ENCODE data around the gene ST6GALNAC4. TPM values are rescaled to one million over a fixed set of nuclear protein-coding genes. Genes with fewer than 3 reads are reported as not detected.

Gene ST6GALNAC4
- total and polyA plus RNA-seq, 9 of the 15 experiments (the other 6 are each of a cell fraction or from before 2014, with no cell fraction given) = 2.6 to 43.1 (median 15.4) TPM

- in situ Hi-C loops (cut with MboI) = loop anchor here (5.0 to 25.0 kb wide), 3 partner anchors 178 to 978 kb away; partner anchors contain the start of gene TOR2A
- ChIA-PET CTCF (ENCODE audit: low intra/inter-chr PET ratio) (interaction anchor here (0.5 kb wide), 1 partner anchor 177 kb away, joined by 4 read pairs; no protein-coding TSS in a partner anchor), POLR2A (interaction anchor here (0.6 to 1.2 kb wide), 6 partner anchors 18 to 203 kb away, joined by 3 to 6 read pairs (median 4); no protein-coding TSS in a partner anchor)
- Histone ChIP-seq H3K4me2 (ENCODE audit: insufficient read depth, low read length) (peak overlapping the region; percentile 57), H3K9ac (ENCODE audit: insufficient read depth in 1 of 2, low read depth in 2 of 2, low read length in 2 of 2) (peak overlapping the region; percentile 39 to 96; a peak in 3 of 4 replicates), H3K79me2 (ENCODE audit: control insufficient read depth, insufficient read depth, low read length) (peaks cover 17% of the 10 kb centered on the region), H3K9me3 (replicated peaks; ENCODE audit: control insufficient read depth, insufficient read depth, low read depth, low read length) (no peaks in the 10 kb centered on the region), H4K20me1 (replicated peaks; ENCODE audit: control insufficient read depth, insufficient read depth, low read length) (no peaks in the 10 kb centered on the region), H3K27ac (ENCODE audit: extremely low read depth, low read depth, low read length) (peak overlapping the region; percentile 54; the same call in 1 of the 3 replicates), H3K9me1 (ENCODE audit: control insufficient read depth, insufficient read depth, low read length) (no peaks in the 10 kb centered on the region), H3K27me3 (ENCODE audit: control insufficient read depth in 2 of 2, insufficient read depth in 2 of 2, low read length in 2 of 2) (no peaks in the 10 kb centered on the region), H2AFZ (ENCODE audit: low read depth, low read length) (no peak overlapping the region), H3K36me3 (ENCODE audit: control insufficient read depth, insufficient read depth, low read length) (peaks cover 37% of the 10 kb centered on the region; the same call in 2 of the 3 replicates), H3K4me3 (peak overlapping the region; percentile 3; the same call in 1 of the 2 replicates), H3K4me1 (replicated peaks in 1 of 2; ENCODE audit: control insufficient read depth in 2 of 2, insufficient read depth in 2 of 2, low read length in 2 of 2) (peaks cover 48 to 68% of the 10 kb centered on the region in 2 experiments)
- WGBS (ENCODE audit: insufficient coverage, low coverage, missing lambda C conversion rate) = 34% methylated on average over 5 of the region's 5 CpGs
- BruUV-seq (replicated peaks) = no TSS peak
- intact Hi-C loops (cut with micrococcal nuclease) = loop anchor here (5.0 to 10.0 kb wide), 2 partner anchors 48 to 411 kb away; no protein-coding TSS in a partner anchor
- peak in 3 of 4 experiments; percentile 43 to 61 (median 55) for DNase-seq (ENCODE audit: extremely low read depth in 1 of 4, low spot score in 3 of 4)
- ATAC-seq = no peak
- peak; percentile 46 for FAIRE-seq
- TF ChIP-seq PBX2 (CRISPR knock-in tag; IDR thresholded peaks at IDR 0.05; ENCODE audit: low read depth) (no peak), PBX2 (tag; conservative IDR thresholded peaks at IDR 0.05; ENCODE audit: low read depth) (no peak), FOXJ3 (CRISPR knock-in tag; IDR thresholded peaks at IDR 0.05) (no peak), E2F6 (IDR thresholded peaks at IDR 0.05; ENCODE audit: borderline replicate concordance in 1 of 2, extremely low read depth in 1 of 2, insufficient read depth in 1 of 2, insufficient read length in 1 of 2, low read depth in 1 of 2, low read length in 1 of 2, poor library complexity in 1 of 2, severe bottlenecking in 1 of 2) (peak in 1 of 2 experiments; percentile 27), GABPA (tag; conservative IDR thresholded peaks at IDR 0.05; ENCODE audit: low read depth) (no peak), JUND (IDR thresholded peaks at IDR 0.05; ENCODE audit: borderline replicate concordance, low read depth, low read length) (0 out of 2 replicates have a peak, but pooled peaks have one; percentile 18), JUND (tag; IDR thresholded peaks at IDR 0.05; ENCODE audit: borderline replicate concordance, low read depth, low read length) (no peak), ZNF592 (IDR thresholded peaks at IDR 0.05) (0 out of 2 replicates have a peak, but pooled peaks have one; percentile 53), ATF3 (IDR thresholded peaks at IDR 0.05) (peak; percentile 20; the same call in 1 of the 2 replicates), ATF3 (CRISPR knock-in tag; conservative IDR thresholded peaks at IDR 0.05) (no peak), RAD51 (IDR thresholded peaks at IDR 0.05; ENCODE audit: borderline replicate concordance, low read depth) (no peak), EP300 (IDR thresholded peaks at IDR 0.05; ENCODE audit: low read length) (no peak)
Observed at GRCh38 chr9:127915325-127915752, 1.5 kb downstream of the ST6GALNAC4 start.
